CD14-positive monocyte (primary cell): ENCODE data around the gene GTF2F2. TPM values are rescaled to one million over a fixed set of nuclear protein-coding genes. Genes with fewer than 3 reads are reported as not detected.
A peak's percentile ranks its signal among the peaks of the same experiment; 100 is the strongest.

Experiments
- DNase-seq, 3 donors: peaks; one replicate each; pipeline ENCODE4 v3.0.0-alpha.2; 2011 to 2022
- H2AFZ ChIP-seq: 2 replicates; pipeline ENCODE4 v1.6.0; 2012; ENCODE audit warnings: mild to moderate bottlenecking, low read depth, low read length, inconsistent platforms; ENCODE audit not compliant: insufficient read depth, poor library complexity, severe bottlenecking
- H3K27ac ChIP-seq, 2 donors: 1 replicate in 1 of 2; 2 replicates in 1 of 2; pipeline ENCODE4 v1.5.1; 2012 to 2013; ENCODE audit warnings: low read length in 2 of 2, control low read depth in 1 of 2, inconsistent platforms in 1 of 2, low read depth in 1 of 2, mild to moderate bottlenecking in 1 of 2
- H3K27me3 ChIP-seq, 2 donors: one replicate each; pipeline versions ENCODE4 v1.6.0 to v1.6.1; 2011 to 2013; ENCODE audit warnings: low read length in 2 of 2; ENCODE audit not compliant: control insufficient read depth in 2 of 2, insufficient read depth in 2 of 2
- H3K36me3 ChIP-seq, 2 donors: replicated peaks in 1 of 2; 1 replicate in 1 of 2; 2 replicates in 1 of 2; pipeline versions ENCODE4 v1.5.1 to v1.6.1; 2012 to 2013; ENCODE audit warnings: low read length in 2 of 2, control low read depth in 1 of 2, inconsistent platforms in 1 of 2, mild to moderate bottlenecking in 1 of 2; ENCODE audit not compliant: insufficient read depth in 2 of 2, control insufficient read depth in 1 of 2
- H3K4me1 ChIP-seq, 2 donors: 1 replicate in 1 of 2; 2 replicates in 1 of 2; pipeline versions ENCODE4 v1.5.1 to v1.6.1; 2012 to 2013; ENCODE audit warnings: low read length in 2 of 2, control low read depth in 1 of 2, inconsistent platforms in 1 of 2, mild to moderate bottlenecking in 1 of 2, moderate library complexity in 1 of 2; ENCODE audit not compliant: insufficient read depth in 2 of 2, control insufficient read depth in 1 of 2
- H3K4me2 ChIP-seq: replicated peaks from 2 replicates; pipeline ENCODE3; 2012; ENCODE audit warnings: low read length, moderate library complexity, mild to moderate bottlenecking; ENCODE audit not compliant: poor library complexity, severe bottlenecking; ENCODE audit errors: extremely low read depth
- H3K4me3 ChIP-seq, 3 experiments: fragments of 200-600 bp in 1 of 3; sonication (generic) in 1 of 3; replicated peaks in 1 of 3; 1 replicate in 2 of 3; 2 replicates in 1 of 3; pipeline ENCODE4 v1.5.1; 2011 to 2013; ENCODE audit warnings: low read length in 3 of 3, mild to moderate bottlenecking in 3 of 3, control low read depth in 2 of 3, low read depth in 2 of 3, inconsistent platforms in 1 of 3, moderate library complexity in 1 of 3
- H3K79me2 ChIP-seq: 2 replicates; pipeline ENCODE4 v1.6.0; 2012; ENCODE audit warnings: mild to moderate bottlenecking, control low read depth, inconsistent platforms, low read length, moderate library complexity; ENCODE audit not compliant: insufficient read depth
- H3K9ac ChIP-seq: 2 replicates; pipeline ENCODE4 v1.6.0; 2017; ENCODE audit warnings: low read length, mild to moderate bottlenecking; ENCODE audit not compliant: insufficient read depth, poor library complexity, severe bottlenecking
- H3K9me3 ChIP-seq, 2 donors: replicated peaks in 1 of 2; 1 replicate in 1 of 2; 2 replicates in 1 of 2; pipeline versions ENCODE4 v1.5.1 to v1.6.1; 2012 to 2013; ENCODE audit warnings: low read length in 2 of 2, control low read depth in 1 of 2; ENCODE audit not compliant: control insufficient read depth in 1 of 2, insufficient read depth in 1 of 2
- H4K20me1 ChIP-seq: 2 replicates; pipeline ENCODE4 v1.6.0; 2012; ENCODE audit warnings: mild to moderate bottlenecking, low read length, control low read depth, moderate library complexity; ENCODE audit not compliant: insufficient read depth
- H3K27ac Mint-ChIP-seq, 7 donors: one replicate each; pipeline ENCODE4 v1.8.0; 2020; ENCODE audit warnings: mild to moderate bottlenecking in 7 of 7, mixed read lengths in 7 of 7, moderate library complexity in 6 of 7, inconsistent platforms in 2 of 7
- H3K27me3 Mint-ChIP-seq, 3 donors: one replicate each; pipeline ENCODE4 v1.8.0; 2021 to 2022; ENCODE audit warnings: low read depth in 3 of 3, mild to moderate bottlenecking in 3 of 3, mixed read lengths in 3 of 3, moderate library complexity in 3 of 3, inconsistent platforms in 1 of 3
- H3K36me3 Mint-ChIP-seq, 2 donors: one replicate each; pipeline ENCODE4 v1.8.0; 2020; ENCODE audit warnings: mixed read lengths in 2 of 2, inconsistent platforms in 1 of 2, mild to moderate bottlenecking in 1 of 2
- H3K4me1 Mint-ChIP-seq: one replicate; pipeline ENCODE4 v1.8.0; 2020; ENCODE audit warnings: mild to moderate bottlenecking, mixed read lengths
- H3K4me3 Mint-ChIP-seq, 2 donors: one replicate each; pipeline ENCODE4 v1.8.0; 2020; ENCODE audit warnings: mild to moderate bottlenecking in 2 of 2, mixed read lengths in 2 of 2, moderate library complexity in 1 of 2
- H3K9me3 Mint-ChIP-seq, 7 donors: one replicate each; pipeline ENCODE4 v1.8.0; 2020 to 2022; ENCODE audit warnings: mixed read lengths in 7 of 7, mild to moderate bottlenecking in 6 of 7, moderate library complexity in 6 of 7, inconsistent platforms in 2 of 7
- WGBS: methylation state at CpG from one replicate; pipeline ENCODE4 v1.1.5; 2013; ENCODE audit warnings: missing lambda C conversion rate; ENCODE audit not compliant: insufficient coverage; 5-methylcytosine and 5-hydroxymethylcytosine counted together
- intact Hi-C, 2 donors: fragments of 100-400 bp; cut with micrococcal nuclease; formaldehyde crosslinking; loops; one replicate each; pipeline versions ENCODE4 v1.15.0 to v1.15.1; 2023
- polyA plus RNA-seq, 3 donors: library from polyadenylated mRNA; depleted of rRNA in 1 of 3; unstranded in 2 of 3; stranded (reverse) in 1 of 3; fragments of 300-500 nt in 2 of 3; fragments of >200 nt in 1 of 3; fragmentation: Illumina TruSeq in 2 of 3; gene quantifications; 1 replicate in 2 of 3; 2 replicates in 1 of 3; pipeline ENCODE4 v1.2.3, GENCODE V29; 2012 to 2021
- TF ChIP-seq, protein P1 (sequence below): fragments of 200-600 bp; IDR thresholded peaks from one replicate; pipeline ENCODE4 v1.8.0; 2022; ENCODE audit warnings: antibody characterized with exemption, mild to moderate bottlenecking

GTF2F2 gene
- polyA plus RNA-seq, 3 donors = 8.1 to 10.4 (median 8.5) TPM

DNA sequence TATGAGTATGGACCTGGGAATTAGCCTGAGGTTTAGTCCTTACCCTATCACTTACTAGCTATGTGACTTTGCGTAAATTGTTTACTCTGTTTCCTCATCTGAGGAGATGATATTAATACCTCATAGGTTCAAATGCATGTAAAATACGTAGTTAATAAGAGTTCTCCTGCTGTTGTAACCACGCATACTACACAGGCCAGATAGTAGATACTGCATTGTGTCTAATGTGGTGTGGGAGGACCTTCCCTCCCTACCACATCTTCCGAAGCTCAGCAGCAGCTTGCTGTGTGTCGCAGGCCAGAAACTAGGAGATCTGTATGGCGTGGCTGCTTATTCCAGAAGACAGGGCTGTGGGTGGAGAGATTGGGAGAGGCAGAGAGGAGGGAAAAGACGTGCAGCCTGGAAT lies 23.0 kb downstream of the GTF2F2 start:
- H3K4me1 ChIP-seq = no peaks in the 10 kb centered on the region
- TF ChIP-seq, protein P1, sequence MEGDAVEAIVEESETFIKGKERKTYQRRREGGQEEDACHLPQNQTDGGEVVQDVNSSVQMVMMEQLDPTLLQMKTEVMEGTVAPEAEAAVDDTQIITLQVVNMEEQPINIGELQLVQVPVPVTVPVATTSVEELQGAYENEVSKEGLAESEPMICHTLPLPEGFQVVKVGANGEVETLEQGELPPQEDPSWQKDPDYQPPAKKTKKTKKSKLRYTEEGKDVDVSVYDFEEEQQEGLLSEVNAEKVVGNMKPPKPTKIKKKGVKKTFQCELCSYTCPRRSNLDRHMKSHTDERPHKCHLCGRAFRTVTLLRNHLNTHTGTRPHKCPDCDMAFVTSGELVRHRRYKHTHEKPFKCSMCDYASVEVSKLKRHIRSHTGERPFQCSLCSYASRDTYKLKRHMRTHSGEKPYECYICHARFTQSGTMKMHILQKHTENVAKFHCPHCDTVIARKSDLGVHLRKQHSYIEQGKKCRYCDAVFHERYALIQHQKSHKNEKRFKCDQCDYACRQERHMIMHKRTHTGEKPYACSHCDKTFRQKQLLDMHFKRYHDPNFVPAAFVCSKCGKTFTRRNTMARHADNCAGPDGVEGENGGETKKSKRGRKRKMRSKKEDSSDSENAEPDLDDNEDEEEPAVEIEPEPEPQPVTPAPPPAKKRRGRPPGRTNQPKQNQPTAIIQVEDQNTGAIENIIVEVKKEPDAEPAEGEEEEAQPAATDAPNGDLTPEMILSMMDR = no peak
- no peaks in the 10 kb centered on the region for H3K9me3 Mint-ChIP-seq
- H3K4me1 Mint-ChIP-seq = no peaks in the 10 kb centered on the region
- no peak overlapping the region for H2AFZ ChIP-seq
- no peak for DNase-seq
- H3K79me2 ChIP-seq = peaks cover 30% of the 10 kb centered on the region
- no peak overlapping the region for H3K4me2 ChIP-seq
- 93% methylated on average over 2 of the region's 7 CpGs for WGBS
- no peaks in the 10 kb centered on the region for H3K9me3 ChIP-seq
- intact Hi-C loops = no loop called here
- peaks cover 0 to 3% (median 0%) of the 10 kb centered on the region in 3 donors for H3K27me3 Mint-ChIP-seq
- H3K27ac ChIP-seq = no peak overlapping the region
- H3K4me3 ChIP-seq = no peak overlapping the region
- no peaks in the 10 kb centered on the region for H3K27me3 ChIP-seq
- H4K20me1 ChIP-seq = peaks cover 56% of the 10 kb centered on the region
- no peak overlapping the region for H3K4me3 Mint-ChIP-seq
- no peak overlapping the region for H3K9ac ChIP-seq
- peak overlapping the region in 1 of 7 donors; percentile 10 for H3K27ac Mint-ChIP-seq
- H3K36me3 Mint-ChIP-seq = peaks cover 22 to 24% of the 10 kb centered on the region in 2 donors
- peaks cover 17 to 27% of the 10 kb centered on the region in 2 donors for H3K36me3 ChIP-seq

DNA sequence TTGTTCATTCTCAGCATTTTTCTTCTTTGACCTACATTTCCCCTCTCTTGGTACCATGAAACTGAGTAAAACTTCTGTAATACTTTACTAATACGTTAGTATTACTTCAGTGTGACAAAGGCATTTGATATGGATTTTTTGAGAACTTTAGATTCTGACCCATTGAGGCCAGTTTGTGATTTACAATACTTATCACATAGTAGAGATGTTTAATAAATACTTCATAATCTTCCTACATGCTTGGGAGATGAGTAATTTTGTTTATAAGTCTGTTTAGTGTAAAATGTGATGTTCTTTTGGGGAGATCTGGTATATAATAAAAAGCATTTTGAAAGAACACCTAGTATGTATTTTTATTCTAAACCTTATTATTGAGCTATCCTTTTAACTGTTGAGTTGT lies 29.7 kb downstream of the GTF2F2 start:
- Histone ChIP-seq H4K20me1 (peaks cover 35% of the 10 kb centered on the region), H3K27me3 (no peaks in the 10 kb centered on the region), H3K4me2 (no peak overlapping the region), H2AFZ (no peak overlapping the region), H3K27ac (no peak overlapping the region), H3K9ac (no peak overlapping the region), H3K4me3 (no peak overlapping the region), H3K36me3 (peaks cover 11 to 30% of the 10 kb centered on the region in 2 donors), H3K9me3 (no peaks in the 10 kb centered on the region), H3K4me1 (no peaks in the 10 kb centered on the region), H3K79me2 (peaks cover 16% of the 10 kb centered on the region)
- no CpG with 5 or more reads among the region's 1 CpG for WGBS
- Mint-ChIP-seq H3K4me1 (no peaks in the 10 kb centered on the region), H3K36me3 (peaks cover 18 to 31% of the 10 kb centered on the region in 2 donors), H3K27me3 (peaks cover 0 to 5% (median 0%) of the 10 kb centered on the region in 3 donors), H3K9me3 (no peaks in the 10 kb centered on the region), H3K27ac (no peak overlapping the region), H3K4me3 (no peak overlapping the region)
- intact Hi-C loops = no loop called here
- TF ChIP-seq, protein P1 = no peak
- no peak for DNase-seq
